HK-2 (cell line): ENCODE measurements around the gene BRF1.

Source experiments
- DNase-seq: peaks from one replicate; pipeline ENCODE4 v3.0.0-alpha.2; 2018; ENCODE audit not compliant: unreplicated experiment

Gene BRF1

GRCh38 chr14:105211086-105211757 is 89.6 kb downstream of the BRF1 start:
- DNase-seq: no peak

- no peak for DNase-seq
Observed at GRCh38 chr14:105210266-105211025, 90.4 kb downstream of the BRF1 start.

- DNase-seq: no peak
Observed at GRCh38 chr14:105209646-105210045, 91.2 kb downstream of the BRF1 start.

- no peak for DNase-seq
Observed at GRCh38 chr14:105209091-105209490, 91.7 kb downstream of the BRF1 start.

GRCh38 chr14:105208738-105209075 is 92.1 kb downstream of the BRF1 start:
- DNase-seq: no peak

- DNase-seq: no peak
Observed at GRCh38 chr14:105207996-105208737, 92.6 kb downstream of the BRF1 start.

GRCh38 chr14:105207460-105207901 is 93.3 kb downstream of the BRF1 start:
- DNase-seq: no peak

GRCh38 chr14:105206873-105207272 is 93.9 kb downstream of the BRF1 start:
- DNase-seq: no peak

- DNase-seq: no peak
Observed at GRCh38 chr14:105205673-105206208, 95.1 kb downstream of the BRF1 start.

GRCh38 chr14:105204931-105205672 is 95.7 kb downstream of the BRF1 start:
- DNase-seq: no peak

- DNase-seq: peak; percentile 77
Observed at GRCh38 chr14:105204206-105204930, 96.4 kb downstream of the BRF1 start.

GRCh38 chr14:105203701-105204100 is 97.1 kb downstream of the BRF1 start:
- no peak for DNase-seq

- DNase-seq: peak; percentile 81
Observed at GRCh38 chr14:105203057-105203531, 97.7 kb downstream of the BRF1 start.

GRCh38 chr14:105201925-105202513 is 98.8 kb downstream of the BRF1 start:
- DNase-seq: no peak

GRCh38 chr14:105201156-105201924 is 99.5 kb downstream of the BRF1 start:
- no peak for DNase-seq

GRCh38 chr14:105200641-105201040 is 100.2 kb downstream of the BRF1 start:
- no peak for DNase-seq

- no peak for DNase-seq
Observed at GRCh38 chr14:105200074-105200473, 100.7 kb downstream of the BRF1 start.

- peak; percentile 48 for DNase-seq
Observed at GRCh38 chr14:105199093-105199492, 101.7 kb downstream of the BRF1 start.

- DNase-seq: no peak
Observed at GRCh38 chr14:105198588-105198987, 102.2 kb downstream of the BRF1 start.

- DNase-seq: no peak
Observed at GRCh38 chr14:105197211-105197641, 103.6 kb downstream of the BRF1 start.
